Measurements from ENCODE around the gene PCSK1.
"Not testable (repeated sequence)": the region's sequence is repeated elsewhere in the genome, so short reads cannot be mapped to it uniquely, and the experiment has no call there.

Gene PCSK1

DNA sequence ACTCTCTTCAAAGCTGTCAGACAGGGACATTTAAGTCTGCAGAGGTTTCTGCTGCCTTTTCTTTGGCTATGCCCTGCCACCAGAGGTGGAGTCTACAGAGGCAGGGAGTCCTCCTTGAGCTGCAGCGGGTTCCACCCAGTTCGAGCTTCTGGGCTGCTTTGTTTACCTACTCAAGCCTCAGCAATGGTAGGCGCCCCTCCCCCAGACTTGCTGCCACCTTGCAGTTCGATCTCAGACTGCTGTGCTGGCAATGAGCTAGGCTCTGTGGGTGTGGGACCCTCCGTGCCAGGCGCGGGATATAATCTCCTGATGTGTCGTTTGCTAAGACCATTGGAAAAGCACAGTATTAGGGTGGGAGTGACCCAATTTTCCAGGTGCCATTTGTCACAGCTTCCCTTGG lies 65.7 kb downstream of the PCSK1 start:
- not testable (repeated sequence) for DNase-seq

DNA sequence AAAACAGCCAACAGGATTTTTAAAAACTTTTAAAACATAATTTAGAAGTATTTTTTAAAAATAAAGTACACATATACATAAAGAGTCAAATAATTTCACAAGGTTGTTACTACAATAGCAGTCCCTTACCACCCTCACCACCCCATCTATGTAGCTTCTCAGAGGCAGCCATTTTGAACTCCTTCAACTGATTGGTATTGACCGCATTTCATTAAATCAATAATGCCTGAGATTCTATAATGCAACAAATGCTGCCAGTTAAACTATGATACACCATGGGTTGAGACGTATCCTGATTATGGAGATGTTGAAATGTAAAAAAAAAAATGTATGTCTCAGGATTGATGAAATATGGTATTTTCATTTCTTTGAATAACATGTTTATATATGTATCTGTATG lies 78.8 kb downstream of the PCSK1 start:
- no peak for DNase-seq

DNA sequence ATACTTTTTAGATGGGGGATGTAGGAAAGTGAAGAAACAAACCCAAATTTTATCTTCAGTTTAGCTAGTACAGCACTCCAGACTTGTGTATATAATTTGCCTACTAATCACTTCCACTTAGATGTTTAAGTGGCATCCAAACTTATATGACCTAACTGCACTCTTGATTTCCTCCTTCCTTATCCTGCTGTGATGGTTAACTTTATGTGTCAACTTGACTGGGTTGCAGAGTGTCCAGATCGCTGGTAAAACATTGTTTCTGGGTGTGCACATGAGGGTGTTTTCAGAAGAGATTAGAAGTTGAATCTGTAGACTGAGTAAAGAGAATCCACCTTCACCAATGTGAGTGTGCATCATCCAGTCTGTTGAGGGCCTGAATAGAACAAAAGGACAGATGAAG lies 79.8 kb downstream of the PCSK1 start:
- no peak for DNase-seq

DNA sequence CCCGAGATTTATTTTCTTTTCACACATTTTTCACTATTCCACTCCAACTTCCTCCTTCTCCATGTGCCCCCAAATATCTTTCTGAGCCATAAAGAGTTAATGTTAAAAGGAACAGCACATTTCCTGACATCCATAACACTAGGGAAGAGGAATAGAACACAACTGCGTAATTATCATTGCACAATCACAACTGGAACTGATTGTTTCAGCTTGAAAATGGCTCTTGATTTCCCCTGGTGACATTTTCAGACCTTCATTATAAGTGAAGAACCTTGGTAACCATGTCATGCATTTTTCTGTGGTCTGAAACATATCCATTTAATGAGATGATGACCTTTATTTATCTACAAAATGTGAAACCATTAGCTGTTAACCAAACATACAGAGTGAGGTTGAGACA lies 82.4 kb downstream of the PCSK1 start:
- no peak for DNase-seq

DNA sequence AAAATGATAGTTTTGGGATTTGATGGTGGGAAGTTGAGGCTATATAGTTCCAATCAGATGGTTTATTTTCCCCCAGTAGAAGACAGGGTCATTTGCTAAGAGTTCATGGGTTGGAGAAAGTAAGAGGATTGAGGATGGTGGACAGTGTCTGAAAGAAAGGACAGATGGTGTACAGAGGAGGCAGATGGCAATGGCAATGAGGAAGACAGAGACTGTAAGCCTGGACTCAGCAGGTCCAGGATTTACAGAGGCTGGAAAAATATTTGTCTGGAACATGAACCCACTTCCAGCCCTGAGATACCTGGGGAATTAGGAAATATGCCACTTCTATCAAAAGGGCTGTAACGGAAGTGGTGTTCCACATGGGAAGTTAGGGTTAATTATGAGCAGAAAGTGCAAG lies 84.5 kb downstream of the PCSK1 start:
- no peak for DNase-seq

DNA sequence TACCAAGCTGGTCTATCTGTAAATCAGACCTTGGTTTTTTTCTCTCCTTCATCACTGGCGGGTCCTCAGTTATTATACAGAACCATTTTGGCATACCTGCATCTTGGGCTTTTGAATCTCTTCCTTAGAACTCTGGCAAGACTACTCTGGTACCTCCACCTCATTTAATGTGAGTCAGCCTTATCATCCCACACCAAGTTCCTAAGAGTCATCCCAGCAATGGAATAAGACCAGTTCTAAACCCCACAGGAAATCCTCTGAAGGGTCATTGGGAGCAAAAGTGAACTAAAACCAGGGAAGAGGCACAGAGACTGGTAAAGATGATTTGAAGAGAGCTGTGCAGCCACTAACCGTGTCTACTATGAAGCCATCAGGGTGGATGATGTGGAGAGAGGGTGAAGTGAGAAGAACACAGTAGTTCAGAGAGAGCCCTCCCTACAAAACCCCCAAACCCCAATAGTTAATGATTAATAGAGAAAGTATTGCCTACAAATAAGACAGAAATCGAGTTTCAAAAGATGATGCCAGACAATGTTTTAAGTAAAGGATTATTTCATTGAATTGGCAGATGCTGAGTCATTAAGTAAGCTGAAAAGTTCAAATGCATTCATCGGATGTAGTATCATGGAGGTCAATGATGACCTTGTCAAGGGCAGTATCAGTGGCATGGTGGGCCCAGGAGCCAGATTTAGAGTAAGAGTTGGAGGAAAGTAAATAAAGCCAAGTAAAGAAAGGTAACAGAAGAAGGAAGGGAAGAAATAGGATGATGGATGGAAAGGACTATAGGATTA lies 85.4 kb downstream of the PCSK1 start:
- no peak for DNase-seq

DNA sequence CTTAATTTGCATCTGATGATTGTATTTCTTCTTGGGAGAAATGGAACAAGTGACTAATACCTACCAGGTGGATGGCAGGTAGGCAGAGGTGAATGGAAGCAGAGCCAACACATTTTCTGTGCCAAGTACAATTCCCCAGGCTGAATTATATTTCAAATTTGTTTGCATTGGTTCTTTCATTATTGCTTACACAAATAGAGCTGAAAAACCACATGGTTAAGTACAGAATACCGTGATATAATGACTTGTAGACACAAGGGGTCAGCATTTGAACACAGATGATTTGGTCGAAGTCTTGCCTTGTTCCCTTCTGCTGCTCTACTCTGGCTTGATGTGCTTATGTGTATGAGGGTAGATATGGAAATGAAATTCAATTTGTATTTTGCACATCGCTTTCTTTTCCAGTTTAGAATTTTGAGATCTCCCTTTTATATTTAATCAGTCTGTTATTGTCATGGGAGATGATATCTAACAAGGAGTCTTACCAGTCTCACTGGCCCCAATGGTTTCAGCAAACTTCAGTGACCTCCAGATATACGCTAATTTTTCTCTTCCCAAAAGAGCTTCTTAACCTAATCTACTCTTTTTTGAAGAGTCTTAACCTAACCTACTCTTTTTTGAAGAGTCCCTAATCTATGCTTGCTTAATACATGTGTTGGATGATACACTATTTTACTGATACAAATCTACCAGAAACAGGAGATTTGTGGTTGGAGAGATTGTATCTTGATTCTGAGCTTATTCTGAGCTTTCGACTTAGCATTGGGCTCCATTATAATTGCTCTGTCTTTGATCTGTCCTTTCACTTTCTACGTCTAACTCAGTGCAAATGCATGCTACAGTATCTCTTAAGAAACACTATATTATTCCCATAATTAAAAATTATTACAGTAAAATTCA lies 88.1 kb downstream of the PCSK1 start:
- DNase-seq = peak; percentile 77

DNA sequence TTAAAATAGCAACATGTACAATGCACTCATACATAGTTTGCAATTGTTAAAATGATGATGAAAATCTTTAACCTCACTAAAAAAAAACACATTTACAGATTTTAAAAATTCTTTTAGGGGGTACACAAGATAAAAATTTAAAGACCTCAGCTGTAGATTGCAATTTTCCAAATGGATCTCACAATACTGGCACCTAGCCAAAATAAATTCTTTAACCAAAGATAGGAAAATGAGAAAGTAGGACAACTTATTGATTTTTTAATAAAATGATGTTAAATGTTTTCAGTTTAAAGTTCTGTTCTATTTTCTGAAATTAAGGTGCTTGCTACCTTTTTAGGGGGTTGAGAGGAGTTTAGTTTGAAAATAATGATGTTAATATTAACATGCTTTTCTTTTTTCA lies 90.0 kb downstream of the PCSK1 start:
- DNase-seq = no peak

DNA sequence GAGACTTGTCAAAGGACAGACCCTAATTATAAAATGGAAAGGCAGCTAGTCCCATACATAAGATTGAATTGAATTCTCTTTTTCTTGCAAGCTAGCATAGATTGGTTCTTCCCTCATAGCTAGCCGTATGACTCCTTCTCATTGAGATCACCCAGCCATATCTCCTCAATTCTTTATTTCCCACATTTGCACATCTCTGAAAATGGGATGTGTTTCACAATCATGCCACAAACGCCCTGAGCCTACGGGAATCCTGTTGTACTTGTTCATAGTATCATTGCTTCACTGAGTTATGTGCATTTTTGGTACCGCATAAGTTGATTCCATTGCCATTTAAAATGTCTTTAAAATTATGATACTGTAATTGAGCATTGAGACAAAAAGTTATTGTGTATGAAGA lies 90.5 kb downstream of the PCSK1 start:
- DNase-seq = no peak
